SK-N-SH (cell line): Measurements from ENCODE around the gene SH2D4B. TPM values are rescaled to one million over a fixed set of nuclear protein-coding genes. Genes with fewer than 3 reads are reported as not detected.
"Not testable (repeated sequence)": the region's sequence is repeated elsewhere in the genome, so short reads cannot be mapped to it uniquely, and the experiment has no call there.

Experiments used
- CTCF ChIA-PET: fragments of 300-600, 350-600 bp; formaldehyde crosslinking; extraction: SDS; loops from one replicate; lab custom pipeline; 2021; lab: Yijun Ruan, JAX
- POLR2A ChIA-PET: fragments of 350-600 bp; sonication (Branson Sonifier 250); formaldehyde crosslinking; extraction: SDS; loops from one replicate; lab custom pipeline; 2020; ENCODE audit warnings: antibody characterized with exemption, inconsistent platforms; lab: Yijun Ruan, JAX
- DNase-seq: peaks from one replicate; pipeline ENCODE4 v3.0.0; 2012
- H2AFZ ChIP-seq: fragments of 200-600 bp; sonication (generic); 2 replicates; pipeline ENCODE4 v1.8.1; 2016; ENCODE audit warnings: antibody characterized with exemption, mild to moderate bottlenecking, low read depth
- H3F3A ChIP-seq: fragments of 200-600 bp; sonication (generic); replicated peaks from 2 replicates; pipeline ENCODE3; 2016; ENCODE audit warnings: antibody characterized with exemption, mild to moderate bottlenecking; ENCODE audit not compliant: insufficient read depth
- H3K27ac ChIP-seq, 2 experiments: fragments of 200-500 bp in 1 of 2; fragments of 200-600 bp in 1 of 2; sonication (Bioruptor generic) in 1 of 2; sonication (generic), shearing (Covaris generic) in 1 of 2; 2 replicates each; pipeline versions ENCODE4 v1.5.1 to v1.6.1; 2014 to 2016; ENCODE audit warnings: low read depth in 2 of 2, inconsistent platforms in 1 of 2, low read length in 1 of 2, mild to moderate bottlenecking in 1 of 2, mixed read lengths in 1 of 2
- H3K27me3 ChIP-seq: fragments of 200-600 bp; sonication (generic), shearing (Covaris generic); 2 replicates; pipeline ENCODE4 v1.6.1; 2016; ENCODE audit warnings: mixed run types; ENCODE audit not compliant: insufficient read depth
- H3K36me3 ChIP-seq, 2 experiments: fragments of 200-500 bp in 1 of 2; fragments of 200-600 bp in 1 of 2; sonication (Bioruptor generic) in 1 of 2; sonication (generic) in 1 of 2; replicated peaks in 1 of 2; 2 replicates each; pipeline versions ENCODE3 to v1.5.1; 2014 to 2016; ENCODE audit warnings: low read length in 1 of 2, mild to moderate bottlenecking in 1 of 2; ENCODE audit not compliant: insufficient read depth in 2 of 2, control insufficient read depth in 1 of 2
- H3K4me1 ChIP-seq, 2 experiments: fragments of 200-500 bp in 1 of 2; fragments of 200-600 bp in 1 of 2; sonication (Bioruptor generic) in 1 of 2; sonication (generic), shearing (Covaris generic) in 1 of 2; 2 replicates each; pipeline versions ENCODE4 v1.5.1 to v1.6.1; 2014 to 2016; ENCODE audit warnings: low read depth in 1 of 2, low read length in 1 of 2, mixed run types in 1 of 2; ENCODE audit not compliant: insufficient read depth in 2 of 2, control insufficient read depth in 1 of 2
- H3K4me2 ChIP-seq: fragments of 200-600 bp; sonication (generic), shearing (Covaris generic); 2 replicates; pipeline ENCODE4 v1.6.1; 2017; ENCODE audit warnings: mixed run types
- H3K4me3 ChIP-seq, 2 experiments: fragments of 200-500 bp in 1 of 2; fragments of 200-600 bp in 1 of 2; sonication (Bioruptor generic) in 1 of 2; sonication (generic), shearing (Covaris generic) in 1 of 2; 2 replicates each; pipeline versions ENCODE4 v1.5.1 to v1.8.1; 2014 to 2016; ENCODE audit warnings: low read depth in 2 of 2, inconsistent platforms in 1 of 2, low read length in 1 of 2, mild to moderate bottlenecking in 1 of 2, mixed read lengths in 1 of 2, moderate library complexity in 1 of 2
- H3K79me2 ChIP-seq: fragments of 200-600 bp; sonication (generic); 2 replicates; pipeline ENCODE4 v1.8.1; 2017; ENCODE audit warnings: mild to moderate bottlenecking; ENCODE audit not compliant: insufficient read depth
- H3K9ac ChIP-seq: fragments of 200-600 bp; sonication (generic); 2 replicates; pipeline ENCODE4 v1.6.1; 2017; ENCODE audit warnings: mixed run types
- H3K9me2 ChIP-seq: fragments of 200-600 bp; sonication (generic); 2 replicates; pipeline ENCODE4 v1.6.1; 2017; ENCODE audit warnings: mixed run types
- H3K9me3 ChIP-seq: fragments of 200-600 bp; sonication (generic); 2 replicates; pipeline ENCODE4 v1.6.1; 2017; ENCODE audit warnings: mixed run types, mild to moderate bottlenecking, moderate library complexity
- H4K20me1 ChIP-seq: fragments of 200-600 bp; sonication (generic); 2 replicates; pipeline ENCODE4 v1.6.1; 2017; ENCODE audit warnings: mild to moderate bottlenecking, mixed run types; ENCODE audit not compliant: insufficient read depth
- ELF1 ChIP-seq: IDR thresholded peaks from 2 replicates; pipeline ENCODE4 v1.4.0; 2012
- MAX ChIP-seq: IDR thresholded peaks from 2 replicates; pipeline ENCODE4 v1.4.0; 2012; ENCODE audit warnings: low read depth
- NFIC ChIP-seq: IDR thresholded peaks from 2 replicates; pipeline ENCODE4 v1.4.0; 2012; ENCODE audit warnings: borderline replicate concordance
- POLR2AphosphoS5 ChIP-seq: IDR thresholded peaks from 2 replicates; pipeline ENCODE4 v1.6.1; 2012; ENCODE audit warnings: low read depth, low read length
- RCOR1 ChIP-seq: fragments of 150-350 bp; IDR thresholded peaks from 2 replicates; pipeline ENCODE4 v1.6.1; 2017; ENCODE audit warnings: antibody characterized with exemption, low read length
- RFX5 ChIP-seq: IDR thresholded peaks from 2 replicates; pipeline ENCODE4 v1.6.1; 2012; ENCODE audit warnings: mild to moderate bottlenecking, improper control_type of control experiment, low read length
- SMC3 ChIP-seq: IDR thresholded peaks from 2 replicates; pipeline ENCODE4 v1.6.1; 2012; ENCODE audit warnings: low read depth, low read length, improper control_type of control experiment
- TEAD4 ChIP-seq: IDR thresholded peaks from 2 replicates; pipeline ENCODE4 v1.4.0; 2012; ENCODE audit warnings: mild to moderate bottlenecking, borderline replicate concordance; ENCODE audit not compliant: insufficient read depth
- WGBS: methylation state at CpG from one replicate; pipeline ENCODE4 v1.1.6; 2017; ENCODE audit warnings: low lambda C conversion rate; 5-methylcytosine and 5-hydroxymethylcytosine counted together
- polyA plus RNA-seq, 3 experiments: library from polyadenylated mRNA; depleted of rRNA; stranded (reverse); fragments of >200 nt; gene quantifications; 2 replicates each; pipeline ENCODE4 v1.2.3, GENCODE V29; 2012
- TF ChIP-seq, protein P1 (sequence below): IDR thresholded peaks from 2 replicates; pipeline ENCODE4 v1.6.1; 2012; ENCODE audit warnings: mild to moderate bottlenecking, low read depth, low read length, moderate library complexity

SH2D4B gene
- polyA plus RNA-seq, 1 of the 3 experiments (the other 2 are of a cell fraction): not detected

DNA sequence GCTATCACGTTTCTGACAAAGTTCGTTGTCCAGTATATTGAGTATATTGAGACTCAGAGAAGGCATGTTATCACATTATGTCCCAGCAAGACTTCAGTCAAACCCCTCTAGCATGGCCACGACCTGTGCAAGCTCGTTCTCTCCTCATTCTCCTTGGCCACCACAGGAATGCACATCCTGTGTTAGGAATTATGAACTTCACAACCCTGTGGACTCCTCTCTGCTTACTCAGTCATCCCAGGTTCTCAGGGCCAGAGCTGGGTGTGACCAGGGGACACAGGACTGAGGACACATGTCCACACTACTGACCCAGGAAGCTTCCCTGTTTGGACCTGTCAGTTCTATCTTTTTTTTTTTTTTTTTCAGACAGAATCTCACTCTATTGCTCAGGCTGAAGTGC is 4.4 kb downstream of the SH2D4B start:
- H4K20me1 ChIP-seq: no peaks in the 10 kb centered on the region
- H3K27ac ChIP-seq: no peak overlapping the region
- H3K4me2 ChIP-seq: no peak overlapping the region
- peaks cover 0 to 20% of the 10 kb centered on the region in 2 experiments; a peak in 2 of 4 replicates for H3K4me1 ChIP-seq
- H3K9me3 ChIP-seq: no peaks in the 10 kb centered on the region
- H3K4me3 ChIP-seq: no peak overlapping the region
- 42% methylated on average over 4 of the region's 4 CpGs for WGBS
- no peak for TF ChIP-seq NFIC
- no peak for TF ChIP-seq TEAD4
- TF ChIP-seq, protein P1, sequence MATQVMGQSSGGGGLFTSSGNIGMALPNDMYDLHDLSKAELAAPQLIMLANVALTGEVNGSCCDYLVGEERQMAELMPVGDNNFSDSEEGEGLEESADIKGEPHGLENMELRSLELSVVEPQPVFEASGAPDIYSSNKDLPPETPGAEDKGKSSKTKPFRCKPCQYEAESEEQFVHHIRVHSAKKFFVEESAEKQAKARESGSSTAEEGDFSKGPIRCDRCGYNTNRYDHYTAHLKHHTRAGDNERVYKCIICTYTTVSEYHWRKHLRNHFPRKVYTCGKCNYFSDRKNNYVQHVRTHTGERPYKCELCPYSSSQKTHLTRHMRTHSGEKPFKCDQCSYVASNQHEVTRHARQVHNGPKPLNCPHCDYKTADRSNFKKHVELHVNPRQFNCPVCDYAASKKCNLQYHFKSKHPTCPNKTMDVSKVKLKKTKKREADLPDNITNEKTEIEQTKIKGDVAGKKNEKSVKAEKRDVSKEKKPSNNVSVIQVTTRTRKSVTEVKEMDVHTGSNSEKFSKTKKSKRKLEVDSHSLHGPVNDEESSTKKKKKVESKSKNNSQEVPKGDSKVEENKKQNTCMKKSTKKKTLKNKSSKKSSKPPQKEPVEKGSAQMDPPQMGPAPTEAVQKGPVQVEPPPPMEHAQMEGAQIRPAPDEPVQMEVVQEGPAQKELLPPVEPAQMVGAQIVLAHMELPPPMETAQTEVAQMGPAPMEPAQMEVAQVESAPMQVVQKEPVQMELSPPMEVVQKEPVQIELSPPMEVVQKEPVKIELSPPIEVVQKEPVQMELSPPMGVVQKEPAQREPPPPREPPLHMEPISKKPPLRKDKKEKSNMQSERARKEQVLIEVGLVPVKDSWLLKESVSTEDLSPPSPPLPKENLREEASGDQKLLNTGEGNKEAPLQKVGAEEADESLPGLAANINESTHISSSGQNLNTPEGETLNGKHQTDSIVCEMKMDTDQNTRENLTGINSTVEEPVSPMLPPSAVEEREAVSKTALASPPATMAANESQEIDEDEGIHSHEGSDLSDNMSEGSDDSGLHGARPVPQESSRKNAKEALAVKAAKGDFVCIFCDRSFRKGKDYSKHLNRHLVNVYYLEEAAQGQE: no peak
- no peak for TF ChIP-seq RCOR1
- TF ChIP-seq ELF1: no peak
- no peak for TF ChIP-seq POLR2AphosphoS5
- TF ChIP-seq, all 33 proteins: peak for 0
- ChIA-PET CTCF (interaction anchor here (0.7 to 1.5 kb wide), 2 partner anchors 34 to 37 kb away, joined by 3 to 7 read pairs; no protein-coding TSS in a partner anchor), POLR2A (no interaction called here)
- Histone ChIP-seq H3K36me3 (no peaks in the 10 kb centered on the region), H3K27me3 (no peaks in the 10 kb centered on the region; the same call in 1 of the 2 replicates), H3K9me2 (no peaks in the 10 kb centered on the region), H3K9ac (no peak overlapping the region), H3F3A (no peaks in the 10 kb centered on the region), H2AFZ (no peak overlapping the region), H3K79me2 (no peaks in the 10 kb centered on the region)
- DNase-seq: no peak

DNA sequence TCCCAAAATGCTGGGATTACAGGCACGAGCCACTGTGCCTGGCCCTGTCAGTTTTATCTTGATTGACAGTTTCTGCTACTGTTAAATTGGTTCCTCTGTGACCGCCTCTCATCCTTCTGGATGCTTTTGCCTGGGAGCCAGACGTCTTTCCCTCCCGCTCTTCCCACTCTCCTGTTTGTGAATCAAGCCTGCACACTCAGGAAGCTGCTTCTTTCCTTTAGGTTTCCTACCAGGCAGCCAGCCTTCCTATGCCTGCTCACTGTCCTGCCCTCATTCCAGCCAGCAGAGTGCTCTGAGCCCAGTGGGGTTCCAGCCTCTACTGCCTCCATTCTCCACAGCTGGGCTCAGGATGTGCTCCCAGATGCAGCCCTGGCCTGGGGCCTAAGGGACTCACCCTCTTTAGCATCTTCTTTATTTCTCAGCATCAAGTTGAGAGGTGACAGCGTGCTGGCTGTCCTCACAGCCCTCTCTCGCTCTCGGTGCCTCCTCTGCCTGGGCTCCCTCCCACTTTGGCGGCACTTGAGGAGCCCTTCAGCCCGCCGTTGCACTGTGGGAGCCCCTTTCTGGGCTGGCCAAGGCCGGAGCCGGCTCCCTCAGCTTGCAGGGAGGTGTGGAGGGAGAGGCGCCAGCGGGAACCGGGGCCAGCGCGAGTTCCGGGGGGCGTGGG is 5.1 kb downstream of the SH2D4B start:
- no peak for DNase-seq
- TF ChIP-seq RFX5 (no peak), SMC3 (no peak), MAX (no peak)

DNA sequence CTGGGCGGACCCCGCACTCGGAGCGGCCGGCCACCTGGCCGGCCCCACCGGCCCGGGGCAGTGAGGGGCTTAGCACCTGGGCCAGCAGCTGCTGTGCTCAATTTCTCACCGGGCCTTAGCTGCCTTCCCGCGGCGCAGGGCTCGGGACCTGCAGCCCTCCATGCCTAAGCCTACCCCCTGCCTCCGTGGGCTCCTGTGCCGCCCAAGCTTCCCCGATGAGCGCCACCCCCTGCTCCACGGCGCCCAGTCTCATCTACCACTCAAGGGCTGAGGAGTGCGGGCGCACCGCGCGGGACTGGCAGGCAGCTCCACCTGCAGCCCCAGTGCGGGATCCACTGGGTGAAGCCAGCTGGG is 5.6 kb downstream of the SH2D4B start:
- POLR2A ChIA-PET, H3K9me3 ChIP-seq, H3K36me3 ChIP-seq, H2AFZ ChIP-seq, H3K9ac ChIP-seq, H3K4me3 ChIP-seq, H3K4me2 ChIP-seq, DNase-seq, H3K27ac ChIP-seq, H3F3A ChIP-seq, H3K4me1 ChIP-seq, H3K27me3 ChIP-seq, H4K20me1 ChIP-seq, H3K9me2 ChIP-seq, H3K79me2 ChIP-seq, CTCF ChIA-PET: not testable (repeated sequence)
- WGBS: 100% methylated on average over 6 of the region's 25 CpGs

More for the DNA sequence above, 5.1 kb downstream of the SH2D4B start:
- no peaks in the 10 kb centered on the region for H3K36me3 ChIP-seq
- H3K27me3 ChIP-seq: no peaks in the 10 kb centered on the region; the same call in 1 of the 2 replicates
- H3K9me2 ChIP-seq: no peaks in the 10 kb centered on the region
- H3K9me3 ChIP-seq: no peaks in the 10 kb centered on the region
- WGBS: 75% methylated on average over 11 of the region's 19 CpGs
- POLR2A ChIA-PET: no interaction called here
- no peak overlapping the region for H3K4me3 ChIP-seq
- no peak overlapping the region for H3K27ac ChIP-seq
- CTCF ChIA-PET: interaction anchor here (0.7 kb wide), 1 partner anchor 34 kb away, joined by 3 read pairs; no protein-coding TSS in a partner anchor
- H3K79me2 ChIP-seq: no peaks in the 10 kb centered on the region
- peaks cover 0 to 13% of the 10 kb centered on the region in 2 experiments; a peak in 1 of 4 replicates for H3K4me1 ChIP-seq
- H2AFZ ChIP-seq: no peak overlapping the region
- no peak overlapping the region for H3K9ac ChIP-seq
- H3F3A ChIP-seq: no peaks in the 10 kb centered on the region
- H3K4me2 ChIP-seq: no peak overlapping the region
- H4K20me1 ChIP-seq: no peaks in the 10 kb centered on the region
